ENCODE measurements around the gene CDC6. TPM values are rescaled to one million over a fixed set of nuclear protein-coding genes. Genes with fewer than 3 reads are reported as not detected.
"Not testable (repeated sequence)": the region's sequence is repeated elsewhere in the genome, so short reads cannot be mapped to it uniquely, and the experiment has no call there.

CDC6 gene
- total RNA-seq, 4 donors from 2014 or later, result 0.54 to 2.2 (median 1.2) TPM; not detected in 1

GRCh38 chr17:40291281-40291664 lies 3.6 kb downstream of the CDC6 start:
- 90% methylated on average over 2 of the region's 2 CpGs; no CpG with 5 or more reads in 1 of the 2 donors for WGBS, 2 donors (ENCODE audit: low coverage in 1 of 2)
- no peaks in the 10 kb centered on the region for H3K27me3 ChIP-seq
- TF ChIP-seq POLR2AphosphoS5 (IDR thresholded peaks at IDR 0.05), result no peak
- no peak for TF ChIP-seq EP300 (IDR thresholded peaks at IDR 0.05)
- no peak for TF ChIP-seq POLR2A (IDR thresholded peaks at IDR 0.05)
- TF ChIP-seq, protein P1, sequence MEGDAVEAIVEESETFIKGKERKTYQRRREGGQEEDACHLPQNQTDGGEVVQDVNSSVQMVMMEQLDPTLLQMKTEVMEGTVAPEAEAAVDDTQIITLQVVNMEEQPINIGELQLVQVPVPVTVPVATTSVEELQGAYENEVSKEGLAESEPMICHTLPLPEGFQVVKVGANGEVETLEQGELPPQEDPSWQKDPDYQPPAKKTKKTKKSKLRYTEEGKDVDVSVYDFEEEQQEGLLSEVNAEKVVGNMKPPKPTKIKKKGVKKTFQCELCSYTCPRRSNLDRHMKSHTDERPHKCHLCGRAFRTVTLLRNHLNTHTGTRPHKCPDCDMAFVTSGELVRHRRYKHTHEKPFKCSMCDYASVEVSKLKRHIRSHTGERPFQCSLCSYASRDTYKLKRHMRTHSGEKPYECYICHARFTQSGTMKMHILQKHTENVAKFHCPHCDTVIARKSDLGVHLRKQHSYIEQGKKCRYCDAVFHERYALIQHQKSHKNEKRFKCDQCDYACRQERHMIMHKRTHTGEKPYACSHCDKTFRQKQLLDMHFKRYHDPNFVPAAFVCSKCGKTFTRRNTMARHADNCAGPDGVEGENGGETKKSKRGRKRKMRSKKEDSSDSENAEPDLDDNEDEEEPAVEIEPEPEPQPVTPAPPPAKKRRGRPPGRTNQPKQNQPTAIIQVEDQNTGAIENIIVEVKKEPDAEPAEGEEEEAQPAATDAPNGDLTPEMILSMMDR (IDR thresholded peaks at IDR 0.05), result no peak
- H3K4me3 ChIP-seq, result no peak overlapping the region
- H3K4me1 ChIP-seq, result peaks cover 0 to 31% (median 8%) of the 10 kb centered on the region in 3 donors
- ATAC-seq, result no peak
- H3K27ac ChIP-seq, result peak overlapping the region in 2 of 4 donors; percentile 9 to 37
- no peaks in the 10 kb centered on the region for H3K9me3 ChIP-seq
- no peaks in the 10 kb centered on the region for H3K36me3 ChIP-seq

- ATAC-seq, result peak; percentile 82
- WGBS, 2 donors (ENCODE audit: low coverage in 1 of 2), result 41 to 57% methylated on average over 1 of the region's 1 CpG
These were observed 5.7 kb downstream of the CDC6 start for GRCh38 chr17:40293363-40293762.

GRCh38 chr17:40295488-40296436 lies 8.1 kb downstream of the CDC6 start:
- WGBS, 2 donors (ENCODE audit: low coverage in 1 of 2), result 73 to 76% methylated on average over 5 of the region's 5 CpGs
- H3K36me3 ChIP-seq, result no peaks in the 10 kb centered on the region
- no peak overlapping the region for H3K4me3 ChIP-seq
- H3K4me1 ChIP-seq, result peaks cover 0 to 28% (median 4%) of the 10 kb centered on the region in 3 donors
- TF ChIP-seq, protein P1 (IDR thresholded peaks at IDR 0.05), result no peak
- TF ChIP-seq POLR2AphosphoS5 (IDR thresholded peaks at IDR 0.05) (no peak), POLR2A (IDR thresholded peaks at IDR 0.05) (no peak), EP300 (IDR thresholded peaks at IDR 0.05) (no peak)
- ATAC-seq, result no peak
- H3K27me3 ChIP-seq, result no peaks in the 10 kb centered on the region
- H3K27ac ChIP-seq, result no peak overlapping the region
- H3K9me3 ChIP-seq, result no peaks in the 10 kb centered on the region

More at GRCh38 chr17:40293363-40293762, 5.7 kb downstream of the CDC6 start:
- peaks cover 0 to 23% (median 3%) of the 10 kb centered on the region in 3 donors for H3K4me1 ChIP-seq
- TF ChIP-seq POLR2AphosphoS5 (IDR thresholded peaks at IDR 0.05) (peak; percentile 11), EP300 (IDR thresholded peaks at IDR 0.05) (no peak), POLR2A (IDR thresholded peaks at IDR 0.05) (no peak)
- TF ChIP-seq, protein P1 (IDR thresholded peaks at IDR 0.05), result no peak
- H3K27ac ChIP-seq, result peak overlapping the region in 3 of 4 donors; percentile 48 to 65 (median 63)
- no peaks in the 10 kb centered on the region for H3K9me3 ChIP-seq
- no peaks in the 10 kb centered on the region for H3K27me3 ChIP-seq
- H3K4me3 ChIP-seq, result no peak overlapping the region
- H3K36me3 ChIP-seq, result no peaks in the 10 kb centered on the region

- H3K27ac ChIP-seq, result no peak overlapping the region
- H3K36me3 ChIP-seq, result no peaks in the 10 kb centered on the region
- H3K9me3 ChIP-seq, result no peaks in the 10 kb centered on the region
- TF ChIP-seq POLR2AphosphoS5 (IDR thresholded peaks at IDR 0.05), result no peak
- H3K4me3 ChIP-seq, result no peak overlapping the region
- no peaks in the 10 kb centered on the region for H3K27me3 ChIP-seq
- H3K4me1 ChIP-seq, result peaks cover 0 to 23% (median 4%) of the 10 kb centered on the region in 3 donors
- no peak for ATAC-seq
- 70 to 81% methylated on average over 2 of the region's 2 CpGs for WGBS, 2 donors (ENCODE audit: low coverage in 1 of 2)
These were observed 9.8 kb downstream of the CDC6 start for GRCh38 chr17:40297511-40297910.

GRCh38 chr17:40298726-40299125 lies 11.0 kb downstream of the CDC6 start:
- Histone ChIP-seq H3K4me3 (no peak overlapping the region), H3K4me1 (peaks cover 6 to 32% (median 11%) of the 10 kb centered on the region in 3 donors), H3K36me3 (no peaks in the 10 kb centered on the region), H3K9me3 (no peaks in the 10 kb centered on the region), H3K27ac (peak overlapping the region in 1 of 4 donors; percentile 48), H3K27me3 (no peaks in the 10 kb centered on the region)
- ATAC-seq, result no peak
- WGBS, 2 donors (ENCODE audit: low coverage in 1 of 2), result 16 to 19% methylated on average over 3 of the region's 3 CpGs
- TF ChIP-seq POLR2A (IDR thresholded peaks at IDR 0.05), result no peak
- TF ChIP-seq, protein P1 (IDR thresholded peaks at IDR 0.05), result no peak
- TF ChIP-seq EP300 (IDR thresholded peaks at IDR 0.05), result no peak
- TF ChIP-seq POLR2AphosphoS5 (IDR thresholded peaks at IDR 0.05), result no peak

- not testable (repeated sequence) for H3K9me3 ChIP-seq, H3K4me3 ChIP-seq, ATAC-seq, H3K36me3 ChIP-seq, H3K27me3 ChIP-seq
- peaks cover 10 to 38% (median 15%) of the 10 kb centered on the region in 3 donors for H3K4me1 ChIP-seq
- H3K27ac ChIP-seq, result peak overlapping the region in 2 of 4 donors; percentile 21 to 44
- 80 to 81% methylated on average over 2 to 7 of the region's 7 CpGs for WGBS, 2 donors (ENCODE audit: low coverage in 1 of 2)
These were observed 11.6 kb downstream of the CDC6 start for GRCh38 chr17:40299159-40299757.

Data from gastroesophageal sphincter (tissue), 4 donors.